HG03571 (cell line): Measurements from ENCODE around the gene CPSF6.
A peak's percentile ranks its signal among the peaks of the same experiment; 100 is the strongest.
"Not testable (repeated sequence)": the region's sequence is repeated elsewhere in the genome, so short reads cannot be mapped to it uniquely, and the experiment has no call there.

Experiments used
- ATAC-seq: cut with Tn5 transposase; IDR thresholded peaks from one replicate; pipeline ENCODE4 v1.9.1; 2021; ENCODE audit not compliant: unreplicated experiment

The CPSF6 gene

GRCh38 chr12:69239352-69239921 is at the start of gene CPSF6:
Gene CPSF6, plus strand, starts transcription at chr12:69239569. Its CDS starts 78 bp downstream, at chr12:69239647.
- ATAC-seq = peak; percentile 94

- ATAC-seq = no peak
Measured at GRCh38 chr12:69196302-69197288, 42.8 kb upstream of the CPSF6 start.

GRCh38 chr12:69199976-69200375 is 39.4 kb upstream of the CPSF6 start:
- not testable (repeated sequence) for ATAC-seq

- no peak for ATAC-seq
Measured at GRCh38 chr12:69204191-69204590, 35.2 kb upstream of the CPSF6 start.

GRCh38 chr12:69210661-69211060 is 28.7 kb upstream of the CPSF6 start:
- ATAC-seq = no peak

- ATAC-seq = no peak
Measured at GRCh38 chr12:69211160-69211559, 28.2 kb upstream of the CPSF6 start.

- no peak for ATAC-seq
Measured at GRCh38 chr12:69214169-69214568, 25.2 kb upstream of the CPSF6 start.

GRCh38 chr12:69225251-69225910 is 14.0 kb upstream of the CPSF6 start:
- ATAC-seq = no peak

- ATAC-seq = no peak
Measured at GRCh38 chr12:69231479-69231878, 7.9 kb upstream of the CPSF6 start.

- ATAC-seq = peak; percentile 1
Measured at GRCh38 chr12:69238589-69239351, 599 bp upstream of the CPSF6 start.

GRCh38 chr12:69239922-69240630 is 707 bp downstream of the CPSF6 start:
- ATAC-seq = peak; percentile 32

- ATAC-seq = no peak
Measured at GRCh38 chr12:69240631-69240995, 1.2 kb downstream of the CPSF6 start.

- no peak for ATAC-seq
Measured at GRCh38 chr12:69241438-69242092, 2.2 kb downstream of the CPSF6 start.

- peak; percentile 37 for ATAC-seq
Measured at GRCh38 chr12:69243099-69244084, 4.0 kb downstream of the CPSF6 start.

GRCh38 chr12:69247268-69248018 is 8.1 kb downstream of the CPSF6 start:
- no peak for ATAC-seq

GRCh38 chr12:69252033-69252432 is 12.7 kb downstream of the CPSF6 start:
- ATAC-seq = no peak

- peak; percentile 56 for ATAC-seq
Measured at GRCh38 chr12:69254046-69254445, 14.7 kb downstream of the CPSF6 start.

- ATAC-seq = no peak
Measured at GRCh38 chr12:69254862-69255261, 15.5 kb downstream of the CPSF6 start.
